Lower leg skin (tissue), 3 donors: ENCODE data around the gene RNGTT.

ENCODE experiments used
- CTCF ChIP-seq, 3 donors: fragments of 450-650 bp; IDR thresholded peaks; one replicate each; pipeline ENCODE4 v1.5.1; 2016; ENCODE audit warnings: antibody characterized with exemption in 3 of 3, mild to moderate bottlenecking in 3 of 3, moderate library complexity in 2 of 3
- POLR2A ChIP-seq, 2 donors: fragments of 450-650 bp; IDR thresholded peaks; one replicate each; pipeline ENCODE4 v1.6.1; 2016 to 2017; ENCODE audit warnings: antibody characterized with exemption in 2 of 2, mild to moderate bottlenecking in 1 of 2, moderate library complexity in 1 of 2

DNA sequence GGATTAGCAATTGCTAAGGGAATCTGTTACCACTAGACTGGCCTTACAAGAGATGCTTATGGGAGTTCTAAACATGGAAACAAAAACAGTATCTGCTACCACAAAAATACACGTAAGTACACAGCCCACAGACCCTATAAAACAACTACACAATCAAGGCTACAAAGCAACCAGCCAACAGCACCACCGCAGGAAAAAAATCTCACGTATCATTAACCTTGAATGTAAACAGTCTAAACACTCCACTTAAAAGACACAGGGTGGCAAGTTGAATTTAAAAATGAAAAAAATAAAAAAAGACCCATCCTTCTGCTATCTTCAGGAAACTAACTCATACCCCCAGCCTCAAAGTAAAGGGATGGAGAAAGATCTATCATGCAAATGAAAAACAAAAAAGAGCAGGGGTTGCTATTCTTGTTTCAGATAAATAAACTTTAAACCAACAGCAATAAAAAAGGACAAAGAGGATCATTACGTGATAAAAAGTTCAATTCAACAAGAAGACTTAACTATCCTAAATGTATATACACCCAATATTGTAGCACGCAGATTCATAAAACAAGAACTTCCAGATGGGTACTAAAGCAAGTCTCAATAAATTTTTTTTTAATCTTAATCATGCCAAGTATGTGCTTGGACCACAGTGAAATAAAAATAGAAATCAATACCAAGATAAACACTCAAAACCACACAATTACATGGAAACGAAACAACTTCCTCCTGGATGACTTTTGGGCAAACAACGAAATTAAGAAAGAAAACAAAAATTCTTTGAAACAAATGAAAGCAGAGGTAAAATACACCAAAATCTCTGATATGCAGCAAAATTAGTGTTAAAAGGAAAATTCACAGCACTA, 52.3 kb downstream of the RNGTT start:
- no peak for TF ChIP-seq CTCF (IDR thresholded peaks at IDR 0.05)
- TF ChIP-seq POLR2A (IDR thresholded peaks at IDR 0.05), result no peak
